ENCODE results near the gene CACUL1. TPM values are rescaled to one million over a fixed set of nuclear protein-coding genes. Genes with fewer than 3 reads are reported as not detected.

The CACUL1 gene
- total and polyA plus RNA-seq, 9 of the 15 experiments (the other 6 are each of a cell fraction or from before 2014, with no cell fraction given) = 4.5 to 17.1 (median 13.5) TPM

GRCh38 chr10:118674226-118674919 lies 80.4 kb downstream of the CACUL1 start (continued):
- TF ChIP-seq TEAD4 (IDR thresholded peaks at IDR 0.05; ENCODE audit: low read length) = no peak
- no peak for TF ChIP-seq TEAD4 (CRISPR knock-in tag; IDR thresholded peaks at IDR 0.05; ENCODE audit: borderline replicate concordance)
- TF ChIP-seq HNRNPL (IDR thresholded peaks at IDR 0.05; ENCODE audit: low read depth, low read length) = no peak

GRCh38 chr10:118672766-118673715 lies 81.7 kb downstream of the CACUL1 start:
- no peak for FAIRE-seq
- peaks cover 2% of the 10 kb centered on the region; the same call in 1 of the 3 replicates for H3K36me3 ChIP-seq (ENCODE audit: control insufficient read depth, insufficient read depth, low read length)
- no peak for DNase-seq (ENCODE audit: extremely low read depth in 1 of 4, low spot score in 3 of 4)
- no peak for TF ChIP-seq E2F4 (CRISPR knock-in tag; IDR thresholded peaks at IDR 0.05; ENCODE audit: low read depth)
- no peak for TF ChIP-seq ZNF282 (CRISPR knock-in tag; IDR thresholded peaks at IDR 0.05)
- TF ChIP-seq HCFC1 (IDR thresholded peaks at IDR 0.05; ENCODE audit: low read depth, low read length) = no peak
- no peak for TF ChIP-seq PHF20 (IDR thresholded peaks at IDR 0.05; ENCODE audit: partially characterized antibody)
- TF ChIP-seq TCF15 (CRISPR knock-in tag; IDR thresholded peaks at IDR 0.05) = no peak
- no peak for TF ChIP-seq NELFE (IDR thresholded peaks at IDR 0.05; ENCODE audit: insufficient read depth, insufficient read length)
- TF ChIP-seq STAG1 (CRISPR knock-in tag; IDR thresholded peaks at IDR 0.05; ENCODE audit: borderline replicate concordance) = no peak
- TF ChIP-seq TAL1 (IDR thresholded peaks at IDR 0.05) = no peak
- TF ChIP-seq HIVEP1 (CRISPR knock-in tag; IDR thresholded peaks at IDR 0.05) = no peak
- no peak for TF ChIP-seq ZNF444 (CRISPR knock-in tag; IDR thresholded peaks at IDR 0.05)
- TF ChIP-seq CEBPG (CRISPR knock-in tag; IDR thresholded peaks at IDR 0.05) = no peak
- no peak for TF ChIP-seq CEBPG (tag; conservative IDR thresholded peaks at IDR 0.05 in 1 of 2, IDR thresholded peaks at IDR 0.05 in 1 of 2)
- TF ChIP-seq CHD1 (IDR thresholded peaks at IDR 0.05; ENCODE audit: low read length) = no peak
- no peak for ATAC-seq
- WGBS (ENCODE audit: insufficient coverage, low coverage, missing lambda C conversion rate) = 81% methylated on average over 10 of the region's 11 CpGs
- no TSS peak for BruUV-seq (replicated peaks)
- POLR2A ChIA-PET = interaction anchor here (0.6 to 0.9 kb wide), 4 partner anchors 11 to 151 kb away, joined by 3 read pairs; no protein-coding TSS in a partner anchor
- no peaks in the 10 kb centered on the region for H3K9me1 ChIP-seq (ENCODE audit: control insufficient read depth, insufficient read depth, low read length)
- intact Hi-C loops (cut with micrococcal nuclease) = no loop called here
- no peaks in the 10 kb centered on the region for H3K27me3 ChIP-seq (ENCODE audit: control insufficient read depth in 2 of 2, insufficient read depth in 2 of 2, low read length in 2 of 2)
- no peak overlapping the region for H3K4me2 ChIP-seq (ENCODE audit: insufficient read depth, low read length)
- no peak overlapping the region for H3K27ac ChIP-seq (ENCODE audit: extremely low read depth, low read depth, low read length)
- H3K4me3 ChIP-seq = no peak overlapping the region
- H3K4me1 ChIP-seq (replicated peaks in 1 of 2; ENCODE audit: control insufficient read depth in 2 of 2, insufficient read depth in 2 of 2, low read length in 2 of 2) = peaks cover 0 to 3% of the 10 kb centered on the region in 2 experiments; a peak in 2 of 5 replicates
- H2AFZ ChIP-seq (ENCODE audit: low read depth, low read length) = no peak overlapping the region
- in situ Hi-C loops (cut with MboI) = no loop called here
- H3K9ac ChIP-seq (ENCODE audit: insufficient read depth in 1 of 2, low read depth in 2 of 2, low read length in 2 of 2) = no peak overlapping the region
- CTCF ChIA-PET (ENCODE audit: low intra/inter-chr PET ratio) = no interaction called here
- no peaks in the 10 kb centered on the region for H3K9me3 ChIP-seq (replicated peaks; ENCODE audit: control insufficient read depth, insufficient read depth, low read depth, low read length)
- H4K20me1 ChIP-seq (replicated peaks; ENCODE audit: control insufficient read depth, insufficient read depth, low read length) = no peaks in the 10 kb centered on the region
- H3K79me2 ChIP-seq (ENCODE audit: control insufficient read depth, insufficient read depth, low read length) = no peaks in the 10 kb centered on the region

All from K562 (cell line).